Lower leg skin (tissue), 3 donors: ENCODE data around the gene MAMSTR.

Source experiments
- POLR2A ChIP-seq, 2 donors: fragments of 450-650 bp; IDR thresholded peaks; one replicate each; pipeline ENCODE4 v1.6.1; 2016 to 2017; ENCODE audit warnings: antibody characterized with exemption in 2 of 2, mild to moderate bottlenecking in 1 of 2, moderate library complexity in 1 of 2
- TF ChIP-seq, protein P1 (sequence below), 3 donors: fragments of 450-650 bp; IDR thresholded peaks; one replicate each; pipeline ENCODE4 v1.5.1; 2016; ENCODE audit warnings: antibody characterized with exemption in 3 of 3, mild to moderate bottlenecking in 3 of 3, moderate library complexity in 2 of 3

GRCh38 chr19:48696353-48697010, 23.0 kb downstream of the MAMSTR start:
- TF ChIP-seq POLR2A (IDR thresholded peaks at IDR 0.05), result no peak
- TF ChIP-seq, protein P1, sequence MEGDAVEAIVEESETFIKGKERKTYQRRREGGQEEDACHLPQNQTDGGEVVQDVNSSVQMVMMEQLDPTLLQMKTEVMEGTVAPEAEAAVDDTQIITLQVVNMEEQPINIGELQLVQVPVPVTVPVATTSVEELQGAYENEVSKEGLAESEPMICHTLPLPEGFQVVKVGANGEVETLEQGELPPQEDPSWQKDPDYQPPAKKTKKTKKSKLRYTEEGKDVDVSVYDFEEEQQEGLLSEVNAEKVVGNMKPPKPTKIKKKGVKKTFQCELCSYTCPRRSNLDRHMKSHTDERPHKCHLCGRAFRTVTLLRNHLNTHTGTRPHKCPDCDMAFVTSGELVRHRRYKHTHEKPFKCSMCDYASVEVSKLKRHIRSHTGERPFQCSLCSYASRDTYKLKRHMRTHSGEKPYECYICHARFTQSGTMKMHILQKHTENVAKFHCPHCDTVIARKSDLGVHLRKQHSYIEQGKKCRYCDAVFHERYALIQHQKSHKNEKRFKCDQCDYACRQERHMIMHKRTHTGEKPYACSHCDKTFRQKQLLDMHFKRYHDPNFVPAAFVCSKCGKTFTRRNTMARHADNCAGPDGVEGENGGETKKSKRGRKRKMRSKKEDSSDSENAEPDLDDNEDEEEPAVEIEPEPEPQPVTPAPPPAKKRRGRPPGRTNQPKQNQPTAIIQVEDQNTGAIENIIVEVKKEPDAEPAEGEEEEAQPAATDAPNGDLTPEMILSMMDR (IDR thresholded peaks at IDR 0.05), result no peak
